H1 (cell line): ENCODE measurements around the gene PLEKHS1. TPM values are rescaled to one million over a fixed set of nuclear protein-coding genes. Genes with fewer than 3 reads are reported as not detected.

Experiments
- CTCF ChIA-PET: fragments of 300-600 bp; sonication (Branson Sonifier 250); formaldehyde crosslinking; loops from one replicate; lab custom pipeline; 2021; ENCODE audit not compliant: partially characterized antibody; lab: Charles Lee
- POLR2A ChIA-PET: fragments of 300-600 bp; sonication (Branson Sonifier 250); formaldehyde crosslinking; loops from one replicate; lab custom pipeline; 2021; ENCODE audit warnings: inconsistent platforms; ENCODE audit not compliant: partially characterized antibody; lab: Charles Lee
- DNase-seq, 2 experiments: peaks; one replicate each; pipeline versions ENCODE4 v3.0.0 to v3.0.0-alpha.2; 2010 to 2022; ENCODE audit warnings: low spot score in 2 of 2, low read depth in 1 of 2, mixed read lengths in 1 of 2
- FAIRE-seq: peaks from 2 replicates; lab custom pipeline; 2011; peaks lifted over from hg19 to GRCh38; lab: Jason Lieb, UNC
- H2AFZ ChIP-seq: 2 replicates; pipeline ENCODE4 v1.8.1; 2012; ENCODE audit warnings: low read length, inconsistent platforms
- H2AK5ac ChIP-seq: 2 replicates; pipeline ENCODE4 v1.6.1; 2013; ENCODE audit warnings: low read depth, low read length
- H2BK120ac ChIP-seq: replicated peaks from 2 replicates; pipeline ENCODE3; 2013; ENCODE audit warnings: low read depth, low read length, inconsistent platforms
- H2BK12ac ChIP-seq: 2 replicates; pipeline ENCODE4 v1.6.1; 2013; ENCODE audit warnings: low read depth, low read length
- H2BK15ac ChIP-seq: 2 replicates; pipeline ENCODE4 v1.6.1; 2013; ENCODE audit warnings: low read length
- H2BK20ac ChIP-seq: 2 replicates; pipeline ENCODE4 v1.6.1; 2013; ENCODE audit warnings: low read length
- H2BK5ac ChIP-seq: 2 replicates; pipeline ENCODE4 v1.6.1; 2013; ENCODE audit warnings: low read depth, low read length
- H3K14ac ChIP-seq: 2 replicates; pipeline ENCODE4 v1.6.1; 2013; ENCODE audit warnings: inconsistent platforms; ENCODE audit not compliant: insufficient read length
- H3K18ac ChIP-seq: 2 replicates; pipeline ENCODE4 v1.6.1; 2013; ENCODE audit warnings: low read length; ENCODE audit errors: extremely low read depth
- H3K23ac ChIP-seq: 2 replicates; pipeline ENCODE4 v1.6.1; 2013; ENCODE audit warnings: inconsistent platforms; ENCODE audit not compliant: insufficient read length
- H3K23me2 ChIP-seq: 2 replicates; pipeline ENCODE4 v1.6.1; 2013; ENCODE audit warnings: low read depth, low read length
- H3K27ac ChIP-seq: 2 replicates; pipeline ENCODE4 v1.6.1; 2011; ENCODE audit warnings: low read depth, low read length, inconsistent platforms
- H3K27me3 ChIP-seq, 4 experiments: replicated peaks in 1 of 4; 1 replicate in 1 of 4; 2 replicates in 3 of 4; pipeline versions ENCODE4 v1.6.1 to v1.8.1; 2011 to 2013; ENCODE audit warnings: low read length in 3 of 4, mild to moderate bottlenecking in 3 of 4, inconsistent platforms in 2 of 4, mixed read lengths in 2 of 4, moderate library complexity in 1 of 4; ENCODE audit not compliant: control insufficient read depth in 3 of 4, insufficient read depth in 3 of 4; ENCODE audit errors: extremely low read depth in 1 of 4
- H3K36me3 ChIP-seq, 4 experiments: 2 replicates each; pipeline versions ENCODE4 v1.6.1 to v1.8.1; 2011 to 2013; ENCODE audit warnings: mild to moderate bottlenecking in 4 of 4, low read length in 3 of 4, moderate library complexity in 2 of 4, control low read depth in 1 of 4, inconsistent platforms in 1 of 4; ENCODE audit not compliant: insufficient read depth in 4 of 4, control insufficient read depth in 2 of 4
- H3K4ac ChIP-seq: replicated peaks from 2 replicates; pipeline ENCODE3; 2013; ENCODE audit warnings: low read length, low read depth, mixed read lengths, inconsistent platforms; ENCODE audit not compliant: insufficient read length
- H3K4me1 ChIP-seq, 4 experiments: replicated peaks in 1 of 4; 1 replicate in 1 of 4; 2 replicates in 3 of 4; pipeline versions ENCODE4 v1.6.1 to v1.8.1; 2011 to 2013; ENCODE audit warnings: low read length in 3 of 4, inconsistent platforms in 2 of 4, mixed read lengths in 1 of 4; ENCODE audit not compliant: insufficient read depth in 4 of 4, control insufficient read depth in 3 of 4
- H3K4me2 ChIP-seq, 2 experiments: 2 replicates each; pipeline versions ENCODE4 v1.6.1 to v1.8.1; 2011 to 2013; ENCODE audit warnings: low read depth in 2 of 2, low read length in 2 of 2, control low read depth in 1 of 2, inconsistent platforms in 1 of 2, mild to moderate bottlenecking in 1 of 2; ENCODE audit not compliant: insufficient read depth in 1 of 2
- H3K4me3 ChIP-seq, 4 experiments: fragments of 200-600, 300-600 bp in 1 of 4; sonication (generic), shearing (Covaris generic), sonication (Bioruptor Twin) in 1 of 4; 2 replicates each; pipeline versions ENCODE4 v1.5.1 to v1.8.1; 2011 to 2016; ENCODE audit warnings: low read length in 4 of 4, low read depth in 3 of 4, control low read depth in 2 of 4, inconsistent platforms in 2 of 4, mild to moderate bottlenecking in 2 of 4, mixed read lengths in 1 of 4, moderate library complexity in 1 of 4; ENCODE audit not compliant: insufficient read depth in 2 of 4; ENCODE audit errors: extremely low read depth in 1 of 4
- H3K56ac ChIP-seq: replicated peaks from 2 replicates; pipeline ENCODE3; 2013; ENCODE audit warnings: low read depth, mild to moderate bottlenecking, mixed read lengths, low read length, inconsistent platforms; ENCODE audit not compliant: insufficient read length
- H3K79me1 ChIP-seq: 2 replicates; pipeline ENCODE4 v1.6.1; 2013; ENCODE audit warnings: low read depth, low read length, control low read depth
- H3K79me2 ChIP-seq, 2 experiments: 2 replicates each; pipeline versions ENCODE4 v1.6.1 to v1.8.1; 2012 to 2013; ENCODE audit warnings: low read length in 2 of 2, mild to moderate bottlenecking in 2 of 2, inconsistent platforms in 1 of 2; ENCODE audit not compliant: insufficient read depth in 2 of 2, control insufficient read depth in 1 of 2
- H3K9ac ChIP-seq, 4 experiments: replicated peaks in 1 of 4; 1 replicate in 1 of 4; 2 replicates in 3 of 4; pipeline versions ENCODE4 v1.6.1 to v1.8.1; 2011 to 2013; ENCODE audit warnings: low read depth in 3 of 4, low read length in 3 of 4, control low read depth in 2 of 4, mild to moderate bottlenecking in 2 of 4, moderate library complexity in 2 of 4, inconsistent platforms in 1 of 4; ENCODE audit errors: extremely low read depth in 1 of 4
- H3K9me3 ChIP-seq, 2 experiments: 2 replicates each; pipeline versions ENCODE4 v1.6.1 to v1.8.1; 2012 to 2013; ENCODE audit warnings: mild to moderate bottlenecking in 2 of 2, moderate library complexity in 2 of 2, control low read depth in 1 of 2, inconsistent platforms in 1 of 2, low read depth in 1 of 2, low read length in 1 of 2, mixed read lengths in 1 of 2; ENCODE audit not compliant: insufficient read depth in 2 of 2
- H4K20me1 ChIP-seq, 2 experiments: replicated peaks in 1 of 2; 2 replicates each; pipeline versions ENCODE3 to v1.8.1; 2011 to 2013; ENCODE audit warnings: inconsistent platforms in 2 of 2, low read length in 2 of 2, mild to moderate bottlenecking in 1 of 2; ENCODE audit not compliant: insufficient read depth in 2 of 2, control insufficient read depth in 1 of 2
- H4K5ac ChIP-seq: 2 replicates; pipeline ENCODE4 v1.6.1; 2013; ENCODE audit warnings: low read length, low read depth, mixed read lengths, inconsistent platforms; ENCODE audit not compliant: insufficient read length
- H4K8ac ChIP-seq: 2 replicates; pipeline ENCODE4 v1.8.0; 2013; ENCODE audit warnings: mild to moderate bottlenecking, moderate library complexity, low read length, inconsistent platforms; ENCODE audit not compliant: insufficient read depth; ENCODE audit errors: extremely low read depth
- H4K91ac ChIP-seq: replicated peaks from 2 replicates; pipeline ENCODE3; 2013; ENCODE audit warnings: low read length, mixed read lengths, inconsistent platforms; ENCODE audit not compliant: insufficient read length
- CBX8 ChIP-seq: fragments of 300-800, 300-1000 bp; sonication (generic); IDR thresholded peaks from 2 replicates; pipeline ENCODE4 v1.7.1; 2016; ENCODE audit warnings: low read depth, low read length, borderline replicate concordance
- EZH2 ChIP-seq: fragments of 200-600 bp; sonication (generic); IDR thresholded peaks from 2 replicates; pipeline ENCODE4 v1.7.1; 2012; ENCODE audit warnings: low read depth, mild to moderate bottlenecking, moderate library complexity, low read length, inconsistent platforms; ENCODE audit not compliant: severe bottlenecking
- HDAC2 ChIP-seq, 2 experiments: fragments of 300-600 bp in 1 of 2; sonication (generic) in 1 of 2; IDR thresholded peaks; 2 replicates each; pipeline ENCODE4 v1.6.1; 2011 to 2012; ENCODE audit warnings: low read depth in 2 of 2, low read length in 2 of 2, mild to moderate bottlenecking in 2 of 2, moderate library complexity in 2 of 2, borderline replicate concordance in 1 of 2, inconsistent platforms in 1 of 2
- JUND ChIP-seq: IDR thresholded peaks from 2 replicates; pipeline ENCODE4 v1.6.1; 2011; ENCODE audit warnings: mild to moderate bottlenecking, improper control_type of control experiment, low read length
- PHF8 ChIP-seq: fragments of 200-600 bp; sonication (generic); conservative IDR thresholded peaks from 2 replicates; pipeline ENCODE4 v1.7.1; 2012; ENCODE audit warnings: low read depth, mild to moderate bottlenecking, inconsistent platforms, low read length, moderate library complexity
- SAP30 ChIP-seq: fragments of 300-600 bp; sonication (generic); IDR thresholded peaks from 2 replicates; pipeline ENCODE4 v1.7.1; 2012; ENCODE audit warnings: low read length, moderate library complexity, mild to moderate bottlenecking, inconsistent platforms; ENCODE audit not compliant: insufficient read depth, insufficient replicate concordance
- SIRT6 ChIP-seq: IDR thresholded peaks from one replicate; pipeline ENCODE4 v1.7.1; 2012; ENCODE audit warnings: low read length, inconsistent platforms
- SP1 ChIP-seq: IDR thresholded peaks from 2 replicates; pipeline ENCODE4 v1.6.1; 2011; ENCODE audit warnings: low read depth, low read length
- TAF7 ChIP-seq: optimal IDR thresholded peaks from 2 replicates; pipeline ENCODE3; 2011; ENCODE audit warnings: low read depth, mild to moderate bottlenecking, inconsistent platforms, low read length, moderate library complexity, borderline replicate concordance
- YY1 ChIP-seq: IDR thresholded peaks from 2 replicates; pipeline ENCODE4 v1.6.1; 2011; ENCODE audit warnings: low read depth, mild to moderate bottlenecking, low read length
- WGBS, 2 experiments: shearing (Covaris generic) in 1 of 2; methylation state at CpG; one replicate each; pipeline versions ENCODE4 v1.1.6 to v1.1.7; 2013 to 2015; ENCODE audit warnings: low lambda C conversion rate in 2 of 2, mixed read lengths in 2 of 2, inconsistent platforms in 1 of 2, low coverage in 1 of 2, missing lambda C conversion rate in 1 of 2; ENCODE audit not compliant: insufficient replicate concordance in 2 of 2, insufficient coverage in 1 of 2, insufficient read length in 1 of 2; ENCODE audit errors: extremely low coverage in 1 of 2, missing lambda C conversion rate in 1 of 2; 5-methylcytosine and 5-hydroxymethylcytosine counted together
- polyA plus RNA-seq, 7 experiments: library from polyadenylated mRNA; depleted of rRNA in 3 of 7; stranded (reverse) in 5 of 7; unstranded in 2 of 7; fragments of >200 nt in 5 of 7; fragments of 200-250 nt in 2 of 7; gene quantifications; 1 replicate in 5 of 7; 2 replicates in 1 of 7; 4 replicates in 1 of 7; pipeline versions ENCODE4 v1.2.1 to v1.2.3, GENCODE V29; 2011 to 2013; ENCODE audit warnings: missing spikeins in 2 of 7, mixed read lengths in 2 of 7
- total RNA-seq: library from RNA; stranded (reverse); fragmentation: NEBNext Ultra II Directional; extraction: Animal tissue kit (Norgen Biotek cat#: 25700); gene quantifications from 2 replicates; pipeline ENCODE4 v1.2.1, GENCODE V29; 2021

The PLEKHS1 gene
- total and polyA plus RNA-seq, 2 of the 8 experiments (the other 6 are each of a cell fraction or from before 2014, with no cell fraction given) = not detected

GRCh38 chr10:113808168-113808567 lies 56.7 kb downstream of the PLEKHS1 start:
- FAIRE-seq = no peak
- 95% methylated on average over 3 of the region's 3 CpGs; no CpG with 5 or more reads in 1 of the 2 experiments for WGBS, 2 experiments
- POLR2A ChIA-PET = no interaction called here
- TF ChIP-seq EZH2 = no peak
- TF ChIP-seq HDAC2 (IDR thresholded peaks at IDR 0.05; ENCODE audit: borderline replicate concordance in 1 of 2, low read depth in 2 of 2, low read length in 2 of 2) = no peak
- TF ChIP-seq YY1 = no peak
- no peak for TF ChIP-seq PHF8
- TF ChIP-seq SAP30 = no peak
- no peak for TF ChIP-seq TAF7
- no peak for TF ChIP-seq SIRT6
- no peak for TF ChIP-seq JUND
- no peak for TF ChIP-seq SP1
- TF ChIP-seq CBX8 = no peak

More at GRCh38 chr10:113808168-113808567, 56.7 kb downstream of the PLEKHS1 start:
- Histone ChIP-seq H2BK120ac (no peak overlapping the region), H3K27ac (no peak overlapping the region), H3K27me3 (no peaks in the 10 kb centered on the region), H3K23ac (no peak overlapping the region), H4K8ac (no peak overlapping the region), H3K4me2 (no peak overlapping the region), H4K5ac (no peak overlapping the region), H3K4me1 (no peaks in the 10 kb centered on the region), H4K91ac (no peak overlapping the region), H2BK5ac (no peak overlapping the region), H2AK5ac (no peak overlapping the region), H3K79me1 (no peaks in the 10 kb centered on the region), H3K9me3 (no peaks in the 10 kb centered on the region), H3K4ac (no peak overlapping the region), H2BK20ac (no peak overlapping the region), H3K23me2 (no peaks in the 10 kb centered on the region), H3K14ac (no peak overlapping the region), H3K36me3 (no peaks in the 10 kb centered on the region), H2BK12ac (no peak overlapping the region), H3K79me2 (no peaks in the 10 kb centered on the region), H3K56ac (no peak overlapping the region), H2AFZ (no peak overlapping the region), H3K9ac (no peak overlapping the region), H2BK15ac (no peak overlapping the region), H3K4me3 (no peak overlapping the region), H4K20me1 (no peaks in the 10 kb centered on the region), H3K18ac (no peak overlapping the region)
- CTCF ChIA-PET = interaction anchor here (1.3 to 4.1 kb wide), 3 partner anchors 9 to 32 kb away, joined by 3 to 16 read pairs (median 3); no protein-coding TSS in a partner anchor
- no peak for DNase-seq
